Astrocyte (in vitro differentiated cells and primary cell): ENCODE results near the gene SLC43A1.

Experiments used
- EZH2 ChIP-seq: IDR thresholded peaks from 2 replicates; pipeline ENCODE4 v1.6.1; 2012; ENCODE audit warnings: mild to moderate bottlenecking, low read length, inconsistent platforms; ENCODE audit not compliant: insufficient read depth
- TF ChIP-seq, protein P1 (sequence below): IDR thresholded peaks from 2 replicates; pipeline ENCODE4 v1.5.1; 2011; ENCODE audit warnings: low read depth, mild to moderate bottlenecking, inconsistent platforms, low read length, moderate library complexity; ENCODE audit not compliant: insufficient read depth

DNA sequence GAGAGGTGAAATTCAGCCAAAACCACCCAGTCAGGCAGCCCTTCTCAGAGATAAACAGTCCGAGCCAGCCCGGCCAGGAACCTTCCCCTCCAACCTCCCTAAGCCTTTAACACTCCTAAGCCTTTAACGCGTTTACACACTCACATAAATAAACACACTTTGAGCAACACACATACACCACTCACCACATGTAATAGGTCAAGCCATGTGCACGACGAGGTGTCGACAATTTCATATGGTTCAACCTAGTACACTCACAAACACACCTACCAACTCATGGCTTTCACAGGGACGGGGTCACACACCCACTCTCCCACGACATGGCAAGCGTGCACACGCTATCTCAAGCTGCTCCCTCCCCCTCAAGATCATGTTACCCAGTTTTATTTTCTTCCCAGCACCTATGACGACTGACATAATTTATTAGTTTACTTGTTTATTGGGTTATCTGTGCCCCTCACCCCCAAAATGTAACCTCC lies 15.5 kb downstream of the SLC43A1 start:
- TF ChIP-seq EZH2, result no peak
- TF ChIP-seq, protein P1, sequence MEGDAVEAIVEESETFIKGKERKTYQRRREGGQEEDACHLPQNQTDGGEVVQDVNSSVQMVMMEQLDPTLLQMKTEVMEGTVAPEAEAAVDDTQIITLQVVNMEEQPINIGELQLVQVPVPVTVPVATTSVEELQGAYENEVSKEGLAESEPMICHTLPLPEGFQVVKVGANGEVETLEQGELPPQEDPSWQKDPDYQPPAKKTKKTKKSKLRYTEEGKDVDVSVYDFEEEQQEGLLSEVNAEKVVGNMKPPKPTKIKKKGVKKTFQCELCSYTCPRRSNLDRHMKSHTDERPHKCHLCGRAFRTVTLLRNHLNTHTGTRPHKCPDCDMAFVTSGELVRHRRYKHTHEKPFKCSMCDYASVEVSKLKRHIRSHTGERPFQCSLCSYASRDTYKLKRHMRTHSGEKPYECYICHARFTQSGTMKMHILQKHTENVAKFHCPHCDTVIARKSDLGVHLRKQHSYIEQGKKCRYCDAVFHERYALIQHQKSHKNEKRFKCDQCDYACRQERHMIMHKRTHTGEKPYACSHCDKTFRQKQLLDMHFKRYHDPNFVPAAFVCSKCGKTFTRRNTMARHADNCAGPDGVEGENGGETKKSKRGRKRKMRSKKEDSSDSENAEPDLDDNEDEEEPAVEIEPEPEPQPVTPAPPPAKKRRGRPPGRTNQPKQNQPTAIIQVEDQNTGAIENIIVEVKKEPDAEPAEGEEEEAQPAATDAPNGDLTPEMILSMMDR, result no peak
